Right lobe of liver (tissue), 6 donors: ENCODE measurements around the gene ROBO2. TPM values are rescaled to one million over a fixed set of nuclear protein-coding genes. Genes with fewer than 3 reads are reported as not detected.

Experiments used
- ATAC-seq, 4 donors: fragments of 200-7000 bp; cut with Tn5 transposase; one replicate each; pipeline ENCODE4 v1.9.1; 2020; ENCODE audit warnings: mild to moderate bottlenecking in 4 of 4, moderate library complexity in 4 of 4
- DNase-seq, 3 donors: peaks; one replicate each; pipeline ENCODE4 v3.0.0-alpha.2; 2020
- H3K27ac ChIP-seq, 3 donors: fragments of 200-600 bp; one replicate each; pipeline ENCODE4 v1.8.0; 2022
- H3K27me3 ChIP-seq, 2 donors: fragments of 200-600 bp; one replicate each; pipeline ENCODE4 v1.8.0; 2022
- H3K36me3 ChIP-seq, 4 donors: fragments of 200-600 bp; sonication (generic) in 1 of 4; one replicate each; pipeline versions ENCODE4 v1.5.1 to v1.8.0; 2017 to 2022; ENCODE audit warnings: control low read depth in 1 of 4
- H3K4me1 ChIP-seq, 4 donors: fragments of 200-600 bp; sonication (generic) in 1 of 4; one replicate each; pipeline versions ENCODE4 v1.5.1 to v1.8.0; 2017 to 2022; ENCODE audit warnings: control low read depth in 1 of 4
- H3K4me3 ChIP-seq, 3 donors: fragments of 200-600 bp; one replicate each; pipeline ENCODE4 v1.8.0; 2022
- H3K9me3 ChIP-seq, 4 donors: fragments of 200-600 bp; sonication (generic) in 1 of 4; one replicate each; pipeline versions ENCODE4 v1.5.1 to v1.8.0; 2017 to 2022; ENCODE audit warnings: control low read depth in 1 of 4
- CTCF ChIP-seq, 4 donors: fragments of 200-600 bp in 3 of 4; fragments of 450-650 bp in 1 of 4; IDR thresholded peaks; one replicate each; pipeline versions ENCODE4 v1.5.1 to v1.8.0; 2016 to 2022; ENCODE audit warnings: antibody characterized with exemption in 4 of 4, mild to moderate bottlenecking in 2 of 4
- POLR2A ChIP-seq: fragments of 450-650 bp; IDR thresholded peaks from one replicate; pipeline ENCODE4 v1.6.1; 2017; ENCODE audit warnings: antibody characterized with exemption, mild to moderate bottlenecking
- WGBS: methylation state at CpG from one replicate; pipeline ENCODE4 v1.1.6; 2018; ENCODE audit warnings: low coverage, low lambda C conversion rate; ENCODE audit not compliant: insufficient coverage; ENCODE audit errors: missing lambda C conversion rate; 5-methylcytosine and 5-hydroxymethylcytosine counted together
- intact Hi-C, 2 donors: fragments of 100-400 bp; cut with DNase I; formaldehyde crosslinking; loops; one replicate each; pipeline versions ENCODE4 v1.11.2 to v1.14.1; 2022
- total RNA-seq, 6 experiments: library from RNA; depleted of rRNA in 2 of 6; stranded (reverse); fragments of >200 nt in 2 of 6; fragmentation: NEBNext Ultra II Directional in 3 of 6; extraction: Animal tissue kit (Norgen Biotek cat#: 25700) in 3 of 6; gene quantifications; one replicate each; pipeline versions ENCODE4 v1.1.0 to v1.2.4, GENCODE V29; 2016 to 2023
- donor health status: DM: no; HTN: yes; CAD: no.
- donor health status: DM: no; HTN: no; CAD: no.
- donor health status: DM: no; HTN: no; CAD: no.
- donor health status: DM: no; HTN: yes; CAD: no.
- donor health status: DM: no; HTN: yes; CAD: no.

The ROBO2 gene
- total RNA-seq, 6 experiments from 2014 or later, result 0.07 to 1.7 (median 0.67) TPM

- WGBS, result 63% methylated on average over 5 of the region's 5 CpGs
Measured at GRCh38 chr3:77071364-77071763, 31.5 kb downstream of the ROBO2 start.

GRCh38 chr3:77071809-77072208 lies 31.9 kb downstream of the ROBO2 start:
- TF ChIP-seq CTCF (IDR thresholded peaks at IDR 0.05) (no peak), POLR2A (no peak)
- DNase-seq (no peak), ATAC-seq (no peak)
- no peak overlapping the region for H3K4me3 ChIP-seq
- no peaks in the 10 kb centered on the region for H3K36me3 ChIP-seq
- H3K27ac ChIP-seq, result no peak overlapping the region
- no peaks in the 10 kb centered on the region for H3K9me3 ChIP-seq
- WGBS, result 100% methylated on average over 2 of the region's 11 CpGs
- intact Hi-C loops, result no loop called here
- H3K4me1 ChIP-seq, result no peaks in the 10 kb centered on the region
- no peaks in the 10 kb centered on the region for H3K27me3 ChIP-seq

More at GRCh38 chr3:77071364-77071763, 31.5 kb downstream of the ROBO2 start:
- H3K4me3 ChIP-seq, result no peak overlapping the region
- no peak overlapping the region for H3K27ac ChIP-seq
- intact Hi-C loops, result no loop called here
- ATAC-seq (no peak), DNase-seq (no peak)
- no peaks in the 10 kb centered on the region for H3K4me1 ChIP-seq
- no peak for TF ChIP-seq CTCF (IDR thresholded peaks at IDR 0.05)
- no peak for TF ChIP-seq POLR2A
- no peaks in the 10 kb centered on the region for H3K9me3 ChIP-seq
- H3K36me3 ChIP-seq, result no peaks in the 10 kb centered on the region
- H3K27me3 ChIP-seq, result no peaks in the 10 kb centered on the region

- ATAC-seq, result no peak
- WGBS, result 58% methylated on average over 1 of the region's 1 CpG
- H3K4me1 ChIP-seq, result no peaks in the 10 kb centered on the region
- intact Hi-C loops, result no loop called here
- H3K27me3 ChIP-seq, result no peaks in the 10 kb centered on the region
- no peak overlapping the region for H3K4me3 ChIP-seq
- no peaks in the 10 kb centered on the region for H3K9me3 ChIP-seq
- no peak for DNase-seq
- H3K36me3 ChIP-seq, result no peaks in the 10 kb centered on the region
- H3K27ac ChIP-seq, result no peak overlapping the region
- TF ChIP-seq POLR2A (no peak), CTCF (IDR thresholded peaks at IDR 0.05) (no peak)
Measured at GRCh38 chr3:77072232-77072631, 32.3 kb downstream of the ROBO2 start.

DNA sequence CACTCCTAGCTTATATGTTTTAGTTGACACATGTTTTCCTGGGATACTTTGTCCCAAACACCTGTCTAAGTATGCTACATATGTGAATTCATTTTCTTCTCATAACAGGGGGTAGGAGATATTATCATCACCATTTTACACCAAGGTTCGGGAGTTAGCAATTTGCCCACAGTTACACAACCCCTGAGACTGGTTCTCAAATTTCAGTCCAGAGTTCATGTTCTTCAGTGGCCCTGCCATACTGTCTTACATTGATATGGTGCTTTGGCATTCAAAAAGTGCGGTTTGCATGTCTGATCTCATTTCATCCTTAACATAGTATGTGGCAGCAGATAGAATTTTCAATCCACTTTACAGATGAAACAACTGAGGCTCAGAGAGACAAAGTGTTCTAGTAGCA lies 38.4 kb downstream of the ROBO2 start:
- Histone ChIP-seq H3K27me3 (no peaks in the 10 kb centered on the region), H3K27ac (no peak overlapping the region), H3K9me3 (no peaks in the 10 kb centered on the region), H3K36me3 (no peaks in the 10 kb centered on the region), H3K4me1 (no peaks in the 10 kb centered on the region), H3K4me3 (no peak overlapping the region)
- DNase-seq (no peak), ATAC-seq (peak in 1 of 4 donors; percentile 50)
- intact Hi-C loops, result no loop called here
- TF ChIP-seq POLR2A (no peak), CTCF (IDR thresholded peaks at IDR 0.05) (no peak)
- 42% methylated on average over 2 of the region's 2 CpGs for WGBS
